ENCODE results near the gene SEC14L5.

Gene SEC14L5

GRCh38 chr16:4994719-4995434, 36.7 kb downstream of the SEC14L5 start:
- no peak for DNase-seq (ENCODE audit: low read depth)
- no peak overlapping the region for H3K4me3 ChIP-seq (ENCODE audit: low read depth, low read length)
- TF ChIP-seq CTCF (IDR thresholded peaks at IDR 0.05; ENCODE audit: insufficient read depth, low read depth, low read length, missing control alignments): no peak

- no peak for TF ChIP-seq CTCF (IDR thresholded peaks at IDR 0.05; ENCODE audit: insufficient read depth, low read depth, low read length, missing control alignments)
- H3K4me3 ChIP-seq (ENCODE audit: low read depth, low read length): no peak overlapping the region
- no peak for DNase-seq (ENCODE audit: low read depth)
Observed at GRCh38 chr16:5000573-5001001, 42.5 kb downstream of the SEC14L5 start.

GRCh38 chr16:5001571-5001970, 43.4 kb downstream of the SEC14L5 start:
- no peak for TF ChIP-seq CTCF (IDR thresholded peaks at IDR 0.05; ENCODE audit: insufficient read depth, low read depth, low read length, missing control alignments)
- H3K4me3 ChIP-seq (ENCODE audit: low read depth, low read length): no peak overlapping the region
- no peak for DNase-seq (ENCODE audit: low read depth)

- no peak overlapping the region for H3K4me3 ChIP-seq (ENCODE audit: low read depth, low read length)
- no peak for TF ChIP-seq CTCF (IDR thresholded peaks at IDR 0.05; ENCODE audit: insufficient read depth, low read depth, low read length, missing control alignments)
- no peak for DNase-seq (ENCODE audit: low read depth)
Observed at GRCh38 chr16:5001986-5002385, 43.9 kb downstream of the SEC14L5 start.

- no peak for DNase-seq (ENCODE audit: low read depth)
- no peak for TF ChIP-seq CTCF (IDR thresholded peaks at IDR 0.05; ENCODE audit: insufficient read depth, low read depth, low read length, missing control alignments)
- H3K4me3 ChIP-seq (ENCODE audit: low read depth, low read length): no peak overlapping the region
Observed at GRCh38 chr16:5002699-5003143, 44.6 kb downstream of the SEC14L5 start.

GRCh38 chr16:5003211-5003610, 45.1 kb downstream of the SEC14L5 start:
- no peak overlapping the region for H3K4me3 ChIP-seq (ENCODE audit: low read depth, low read length)
- no peak for DNase-seq (ENCODE audit: low read depth)
- TF ChIP-seq CTCF (IDR thresholded peaks at IDR 0.05; ENCODE audit: insufficient read depth, low read depth, low read length, missing control alignments): no peak

GRCh38 chr16:5003828-5004227, 45.7 kb downstream of the SEC14L5 start:
- H3K4me3 ChIP-seq (ENCODE audit: low read depth, low read length): no peak overlapping the region
- DNase-seq (ENCODE audit: low read depth): no peak
- no peak for TF ChIP-seq CTCF (IDR thresholded peaks at IDR 0.05; ENCODE audit: insufficient read depth, low read depth, low read length, missing control alignments)

All from GM12865 (cell line).